IPS-18c (cell line): ENCODE measurements around the gene SNX7.

Source experiments
- H3K4me3 ChIP-seq: 2 replicates; pipeline ENCODE4 v1.7.0; 2013; ENCODE audit warnings: low read depth, mild to moderate bottlenecking, low read length, moderate library complexity; ENCODE audit not compliant: insufficient read depth
- H3K9me3 ChIP-seq: one replicate; pipeline ENCODE4 v1.6.1; 2013; ENCODE audit warnings: mild to moderate bottlenecking, low read length, moderate library complexity; ENCODE audit not compliant: control insufficient read depth, insufficient read depth

SNX7 gene, protein sequence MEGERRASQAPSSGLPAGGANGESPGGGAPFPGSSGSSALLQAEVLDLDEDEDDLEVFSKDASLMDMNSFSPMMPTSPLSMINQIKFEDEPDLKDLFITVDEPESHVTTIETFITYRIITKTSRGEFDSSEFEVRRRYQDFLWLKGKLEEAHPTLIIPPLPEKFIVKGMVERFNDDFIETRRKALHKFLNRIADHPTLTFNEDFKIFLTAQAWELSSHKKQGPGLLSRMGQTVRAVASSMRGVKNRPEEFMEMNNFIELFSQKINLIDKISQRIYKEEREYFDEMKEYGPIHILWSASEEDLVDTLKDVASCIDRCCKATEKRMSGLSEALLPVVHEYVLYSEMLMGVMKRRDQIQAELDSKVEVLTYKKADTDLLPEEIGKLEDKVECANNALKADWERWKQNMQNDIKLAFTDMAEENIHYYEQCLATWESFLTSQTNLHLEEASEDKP

DNA sequence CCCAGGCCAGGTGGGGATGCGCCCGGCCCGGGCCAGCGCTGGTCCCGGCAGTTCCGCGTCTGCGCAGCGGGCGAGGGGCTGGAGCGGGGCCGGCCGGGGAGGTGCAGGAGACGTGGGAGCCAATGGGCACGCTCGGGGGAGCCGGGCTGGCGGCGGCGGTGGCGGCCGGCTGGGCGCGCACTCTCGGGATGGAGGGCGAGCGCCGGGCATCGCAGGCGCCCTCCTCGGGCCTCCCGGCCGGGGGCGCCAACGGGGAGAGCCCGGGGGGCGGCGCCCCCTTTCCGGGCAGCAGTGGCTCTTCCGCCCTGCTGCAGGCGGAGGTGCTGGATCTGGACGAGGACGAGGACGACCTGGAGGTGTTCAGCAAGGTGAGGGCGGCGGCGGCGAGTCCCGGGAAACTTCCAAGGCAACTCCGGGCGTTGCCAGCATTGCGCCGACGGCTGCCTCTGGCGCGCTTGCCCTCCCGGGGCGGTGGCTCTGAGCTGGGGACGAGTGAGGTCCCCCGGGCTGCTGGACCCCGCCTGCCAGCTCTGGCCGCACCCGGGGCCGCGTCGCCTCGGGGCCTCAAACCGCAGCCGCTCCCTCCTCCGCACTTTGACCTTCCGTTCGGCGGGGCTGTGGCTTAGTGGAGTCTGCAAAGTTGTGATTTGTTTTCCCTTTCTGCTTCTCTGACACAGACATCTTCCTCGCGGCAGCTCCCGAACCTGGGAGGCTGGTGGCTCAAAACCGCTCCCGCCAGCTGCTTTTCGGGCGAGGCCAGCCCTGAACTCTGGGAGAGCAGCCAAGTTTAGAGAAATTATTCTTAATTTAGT is at the start of gene SNX7:
Gene SNX7 (plus strand): TSS at position 178 of the 812 bp plus-strand sequence. CDS start 11 bp downstream, at position 189.
- H3K4me3 ChIP-seq: peak within 1 kb of the TSS; percentile 81

DNA sequence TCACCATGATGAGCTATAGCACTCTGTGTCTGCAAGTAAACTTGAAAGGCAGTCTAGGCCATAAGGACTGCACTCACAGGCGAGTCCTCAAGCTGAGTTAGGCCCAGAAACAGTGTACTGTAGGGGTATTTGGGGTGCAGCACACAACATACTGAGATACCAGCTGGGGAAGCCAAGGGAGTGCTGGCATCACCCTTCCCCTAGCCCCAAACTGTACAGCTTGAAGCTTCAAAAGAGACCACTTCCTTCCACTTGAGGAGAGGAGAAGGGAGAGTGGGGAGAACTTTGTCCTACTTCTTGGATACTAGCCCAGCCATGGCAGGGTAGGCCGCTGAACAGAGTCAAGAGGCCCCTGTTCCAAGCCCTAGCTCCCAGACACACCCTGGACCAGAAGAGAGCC is 24.2 kb upstream of the SNX7 start:
- Histone ChIP-seq H3K4me3 (no peak overlapping the region), H3K9me3 (no peaks in the 10 kb centered on the region)

More for the DNA sequence above, at the start of gene SNX7:
- H3K9me3 ChIP-seq: peaks cover 3% of the 10 kb centered on the region

DNA sequence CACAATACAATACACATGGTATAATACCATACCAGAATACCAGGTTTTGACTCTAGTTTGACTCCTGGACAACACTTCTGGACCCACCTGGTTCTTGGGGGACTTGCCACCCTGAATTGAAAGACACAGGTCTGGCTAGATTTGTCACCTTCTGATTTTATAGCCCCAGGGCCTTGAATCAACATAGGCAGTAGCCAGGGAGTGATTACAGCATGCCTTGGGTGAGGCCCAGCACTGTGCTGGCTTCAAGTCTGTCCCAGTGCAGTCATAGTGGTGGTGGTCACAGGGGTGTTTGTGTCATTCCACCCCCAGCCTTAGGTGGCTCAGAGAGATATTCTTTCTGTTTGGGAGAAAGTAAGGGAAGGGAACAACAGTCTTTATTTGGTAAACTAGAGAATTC is 23.3 kb upstream of the SNX7 start:
- H3K4me3 ChIP-seq: no peak overlapping the region
- no peaks in the 10 kb centered on the region for H3K9me3 ChIP-seq

DNA sequence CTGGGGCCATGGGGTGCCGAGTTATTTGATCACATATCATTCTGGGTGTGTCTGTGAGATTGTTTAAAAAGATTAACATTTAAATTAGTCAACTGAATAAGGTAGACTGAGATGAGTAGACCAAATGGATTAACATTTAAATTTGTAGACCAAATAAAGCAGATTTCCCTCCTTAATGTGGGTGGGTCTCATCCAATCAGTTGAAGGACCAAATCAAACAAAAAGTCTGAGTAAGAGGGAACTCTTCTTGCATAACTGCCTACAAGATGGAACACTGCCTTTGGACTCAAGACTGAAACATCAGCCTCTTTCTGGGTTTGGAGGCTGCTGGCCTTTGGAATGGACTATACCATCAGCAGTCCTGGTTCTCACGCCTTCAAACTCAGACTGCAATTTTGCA is 17.0 kb upstream of the SNX7 start:
- Histone ChIP-seq H3K4me3 (no peak overlapping the region), H3K9me3 (no peaks in the 10 kb centered on the region)

DNA sequence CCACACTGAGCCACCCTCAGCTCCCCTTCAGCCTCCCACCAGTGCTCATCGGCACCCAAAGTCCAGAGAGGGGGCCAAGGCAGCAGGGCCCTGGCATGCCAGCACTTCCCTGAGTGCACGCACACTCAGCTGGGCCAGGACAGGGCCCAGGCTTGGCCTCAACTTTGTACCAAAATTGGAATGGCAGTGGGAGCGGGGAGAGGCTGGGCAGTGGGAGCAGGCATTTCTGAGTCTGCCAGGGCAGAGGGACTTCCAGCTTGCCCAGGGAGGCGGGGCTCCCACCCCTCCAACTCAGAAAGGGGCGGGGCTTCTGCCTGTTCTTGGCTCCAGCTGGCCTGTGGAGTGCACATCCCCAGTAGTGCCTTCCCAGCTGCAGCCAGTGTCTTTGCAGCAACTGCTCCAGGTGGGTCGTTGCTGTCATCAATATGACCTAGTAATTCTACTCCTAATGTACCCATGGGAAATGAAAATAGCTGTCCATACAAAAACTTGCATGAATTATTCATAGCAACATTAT is 10.3 kb upstream of the SNX7 start:
- Histone ChIP-seq H3K4me3 (no peak overlapping the region), H3K9me3 (peaks cover 2% of the 10 kb centered on the region)

DNA sequence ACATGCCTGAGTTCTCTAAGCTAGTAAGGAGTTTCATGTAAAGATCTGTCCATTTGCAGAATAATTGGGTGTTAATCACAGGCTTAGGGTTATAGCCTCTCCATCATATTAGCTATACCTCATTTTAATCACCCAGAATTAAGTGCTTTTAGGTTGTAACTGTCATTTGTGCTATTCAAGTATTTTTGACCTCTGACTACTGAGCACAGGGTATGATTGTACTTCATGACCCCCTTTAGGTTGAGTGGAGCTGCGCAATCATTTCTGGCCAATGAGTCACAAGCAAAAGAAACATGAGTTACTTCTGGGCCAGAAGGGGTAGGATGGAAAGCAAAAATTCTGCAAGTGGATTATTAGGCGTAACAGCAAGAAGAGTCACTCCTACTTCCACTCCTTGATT is 8.4 kb upstream of the SNX7 start:
- Histone ChIP-seq H3K4me3 (no peak overlapping the region), H3K9me3 (peaks cover 2% of the 10 kb centered on the region)

DNA sequence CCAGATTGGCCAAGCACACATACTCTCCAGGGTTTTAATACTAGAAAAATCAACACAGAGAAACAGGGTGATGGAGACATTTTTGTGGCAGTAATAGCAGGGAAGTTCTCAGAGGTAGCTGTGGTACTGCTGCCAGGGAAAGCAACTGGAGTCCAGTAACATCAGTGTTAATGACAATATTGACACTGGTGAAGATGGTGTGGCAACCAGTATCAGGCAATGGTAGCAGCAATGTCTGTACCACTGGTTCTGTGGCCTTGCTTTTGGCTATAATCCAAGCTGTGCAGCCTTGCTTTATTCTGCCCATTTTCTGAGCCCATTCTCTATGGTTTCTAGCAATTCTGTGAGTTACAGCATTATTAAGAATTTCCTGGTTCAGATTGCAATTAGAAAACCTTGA is 1.6 kb upstream of the SNX7 start:
- Histone ChIP-seq H3K9me3 (peaks cover 3% of the 10 kb centered on the region), H3K4me3 (no peak overlapping the region)

DNA sequence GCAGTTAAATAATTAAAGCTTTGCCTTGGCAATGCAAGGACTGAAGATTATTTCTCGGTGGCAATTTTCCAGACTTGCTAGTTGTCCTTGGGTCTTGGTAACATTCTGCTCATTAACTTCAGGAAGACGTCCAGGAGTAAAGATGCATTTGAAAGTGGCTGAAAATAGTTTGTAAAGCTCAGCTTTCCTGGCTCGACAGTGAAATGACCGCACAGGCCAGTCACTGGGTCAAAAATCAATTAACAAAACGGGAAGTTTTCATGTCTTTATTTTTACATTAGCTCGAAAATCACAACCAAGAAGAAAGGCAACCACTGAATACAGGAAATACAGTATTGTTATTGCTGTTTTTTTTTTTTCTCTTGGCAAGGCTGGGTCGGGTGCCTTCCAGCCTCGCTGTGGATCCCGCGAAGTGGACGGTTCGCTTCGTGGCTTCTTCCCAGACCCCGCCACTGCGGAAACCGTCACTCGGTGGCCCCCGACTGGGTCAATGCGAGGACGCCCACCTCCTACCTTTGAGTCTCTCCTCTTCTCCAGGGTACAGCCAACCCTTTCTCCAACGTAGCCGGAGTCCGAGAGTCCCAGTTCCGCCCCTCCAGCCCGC is 479 bp upstream of the SNX7 start:
- peak overlapping the region; percentile 81 for H3K4me3 ChIP-seq

DNA sequence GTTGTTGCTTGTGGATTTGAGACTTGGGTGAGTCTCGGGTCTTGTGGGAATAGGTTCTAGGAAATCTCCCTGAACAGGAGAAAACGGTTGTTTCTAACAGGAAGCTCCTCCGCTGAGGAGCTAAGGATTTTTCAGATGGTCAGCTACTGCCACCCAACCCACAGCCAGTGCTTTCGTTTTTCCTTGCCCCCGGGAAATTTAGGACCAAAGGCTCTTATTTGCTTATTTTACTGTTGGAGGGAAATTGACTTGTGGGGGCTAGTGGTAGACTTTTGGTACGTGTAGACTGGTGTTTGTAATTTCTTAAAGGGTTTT is 792 bp downstream of the SNX7 start:
- Histone ChIP-seq H3K4me3 (peak overlapping the region; percentile 81), H3K9me3 (peaks cover 3% of the 10 kb centered on the region)

More for the DNA sequence above, 479 bp upstream of the SNX7 start:
- H3K9me3 ChIP-seq: peaks cover 3% of the 10 kb centered on the region

DNA sequence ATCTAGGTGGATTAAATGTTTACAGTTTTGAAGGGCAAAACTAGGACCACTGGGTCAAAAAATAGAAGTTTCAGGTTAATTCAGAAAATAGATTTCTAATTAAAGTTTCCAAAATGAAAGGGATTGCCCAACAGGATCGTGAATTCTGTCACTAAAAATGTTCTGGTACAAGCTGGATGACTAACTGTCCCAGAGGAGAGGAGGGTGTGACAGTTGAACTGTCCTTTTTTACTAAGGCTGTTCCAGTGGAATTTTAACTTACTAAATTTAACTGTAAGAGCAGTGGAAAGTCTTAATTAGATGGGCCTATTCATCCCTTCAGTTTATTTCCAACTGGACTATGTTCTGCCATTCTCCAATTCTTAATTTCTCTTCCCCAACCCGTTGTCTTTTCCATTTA is 7.2 kb downstream of the SNX7 start:
- H3K4me3 ChIP-seq: no peak overlapping the region
- no peaks in the 10 kb centered on the region for H3K9me3 ChIP-seq

DNA sequence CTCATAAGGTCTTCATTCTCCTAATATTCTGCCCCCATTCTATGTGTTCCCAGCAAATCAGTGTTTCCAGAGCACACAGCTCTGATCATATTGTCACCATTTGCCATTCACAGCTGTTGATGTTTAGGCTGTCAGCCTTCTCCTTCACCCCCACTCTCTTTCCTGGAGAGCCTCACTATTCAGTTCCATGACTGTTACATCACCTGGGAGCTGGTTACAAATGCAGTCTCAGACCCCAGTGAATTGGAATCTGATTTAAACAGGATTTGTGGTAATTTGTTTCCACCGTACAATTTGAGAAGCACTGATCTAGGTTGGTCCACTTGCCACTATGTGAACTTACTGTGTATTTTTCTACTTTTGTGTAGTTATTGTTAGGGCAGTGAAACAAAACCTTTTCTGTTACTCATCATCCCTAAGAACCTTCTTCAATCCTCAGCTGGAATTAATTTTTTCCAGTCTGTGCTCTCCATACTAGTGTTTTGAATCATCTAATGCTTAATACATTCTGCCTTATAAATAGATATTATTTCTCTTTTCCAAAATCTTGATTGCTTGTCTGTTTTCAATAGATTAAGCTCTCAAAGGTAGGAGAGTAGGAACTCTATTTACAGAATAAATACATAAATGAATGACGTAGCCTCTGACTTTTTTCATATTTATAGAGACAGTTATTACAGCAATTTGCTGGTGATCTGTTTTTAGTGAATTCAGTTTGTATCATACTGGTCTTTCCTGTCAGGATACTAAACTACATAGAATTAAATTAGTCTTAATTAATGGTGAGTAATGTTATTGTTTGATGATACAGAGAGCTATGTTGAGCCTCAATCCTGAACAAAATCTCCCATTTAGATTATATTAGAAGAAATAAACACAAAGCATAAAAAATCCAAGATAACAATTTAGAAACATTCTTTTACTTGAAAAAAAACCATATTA is 8.1 kb downstream of the SNX7 start:
- H3K9me3 ChIP-seq: no peaks in the 10 kb centered on the region
- H3K4me3 ChIP-seq: no peak overlapping the region

DNA sequence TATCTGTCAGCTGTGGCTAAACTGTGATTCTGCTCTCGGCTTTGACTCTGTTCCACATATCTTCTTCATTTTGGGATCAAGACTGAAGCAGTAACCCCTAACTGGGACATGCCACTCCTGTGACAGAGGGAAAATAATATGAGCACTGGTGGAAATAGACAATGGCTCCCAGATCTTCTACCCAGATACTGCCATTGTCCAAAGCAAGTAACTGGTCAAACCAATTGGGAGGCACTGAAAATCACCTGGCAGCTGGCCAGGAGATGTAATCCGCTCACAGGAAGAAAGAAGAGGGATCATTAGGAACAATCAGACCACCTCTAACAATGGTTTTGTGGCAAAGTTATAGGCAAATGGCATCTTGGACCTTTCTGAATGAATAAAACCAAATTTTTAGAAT is 10.7 kb downstream of the SNX7 start:
- Histone ChIP-seq H3K9me3 (no peaks in the 10 kb centered on the region), H3K4me3 (no peak overlapping the region)

DNA sequence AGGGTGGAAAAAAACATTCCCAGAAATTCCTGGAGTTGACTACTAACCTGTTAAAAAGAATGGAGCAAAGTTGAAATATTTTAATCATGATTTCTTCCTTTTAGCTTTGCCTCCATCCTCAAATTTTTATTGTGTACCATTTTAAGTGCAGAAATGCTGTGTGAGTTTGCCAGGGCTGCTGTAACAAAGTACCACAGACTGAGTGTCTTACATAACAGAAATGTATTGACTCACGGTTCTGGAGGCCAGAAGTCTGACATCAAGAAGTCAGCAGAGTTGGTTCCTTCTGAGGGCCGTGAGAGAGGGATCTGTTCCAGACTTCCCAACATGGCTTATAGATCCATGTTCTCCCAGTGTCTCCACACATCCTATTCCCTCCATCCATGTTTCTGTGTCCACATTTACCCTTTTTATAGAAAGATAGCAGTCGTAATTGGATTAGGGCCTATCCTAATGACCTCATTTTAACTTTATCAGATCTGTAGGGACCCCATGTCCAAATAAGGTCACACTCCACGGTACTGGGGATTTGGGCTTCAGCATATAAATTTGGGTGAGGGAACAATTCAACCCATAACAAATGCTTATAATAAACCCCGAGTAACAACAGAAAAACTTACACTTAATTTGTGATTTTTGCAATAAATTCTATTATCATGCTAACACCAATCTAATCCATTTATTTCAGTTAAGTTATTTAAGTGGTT is 12.7 kb downstream of the SNX7 start:
- no peak overlapping the region for H3K4me3 ChIP-seq
- no peaks in the 10 kb centered on the region for H3K9me3 ChIP-seq

DNA sequence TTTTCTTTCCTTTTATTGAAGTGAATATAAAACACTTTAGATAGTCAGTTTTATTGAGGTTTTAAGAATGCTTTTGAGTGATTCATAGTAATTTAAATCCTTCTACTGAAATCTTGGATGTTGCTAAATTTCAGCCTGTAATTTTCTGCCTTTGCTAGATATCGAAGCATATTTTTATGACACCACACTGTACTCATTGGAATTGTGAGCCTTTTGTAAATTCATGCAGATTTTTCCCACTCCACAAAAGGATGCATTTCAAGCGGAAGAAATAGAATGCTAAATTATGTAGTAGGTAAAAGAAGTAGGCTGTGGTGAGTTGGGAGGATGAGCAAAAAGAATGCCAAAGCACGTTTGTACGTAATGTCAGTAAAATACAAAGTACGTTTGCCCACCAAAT is 13.8 kb downstream of the SNX7 start:
- Histone ChIP-seq H3K4me3 (no peak overlapping the region), H3K9me3 (no peaks in the 10 kb centered on the region)

DNA sequence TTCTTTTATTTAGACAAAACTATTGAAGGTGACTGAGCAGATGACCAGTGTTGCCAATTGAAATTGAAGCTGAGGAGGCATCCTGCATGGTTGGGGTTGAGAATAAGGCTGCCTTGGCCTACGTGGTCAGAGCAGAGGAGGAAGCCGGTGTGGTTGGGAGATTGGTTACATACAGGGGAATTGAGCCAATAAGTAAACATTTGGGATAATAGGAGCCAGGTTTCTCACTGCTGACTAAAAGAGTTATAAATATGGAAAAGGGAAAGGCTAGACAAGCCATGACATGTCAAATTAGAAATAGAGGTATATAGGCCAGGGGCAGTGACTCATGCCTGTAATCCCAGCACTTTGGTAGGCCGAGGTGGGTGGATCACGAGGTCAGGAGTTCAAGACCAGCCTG is 15.8 kb downstream of the SNX7 start:
- H3K9me3 ChIP-seq: no peaks in the 10 kb centered on the region

DNA sequence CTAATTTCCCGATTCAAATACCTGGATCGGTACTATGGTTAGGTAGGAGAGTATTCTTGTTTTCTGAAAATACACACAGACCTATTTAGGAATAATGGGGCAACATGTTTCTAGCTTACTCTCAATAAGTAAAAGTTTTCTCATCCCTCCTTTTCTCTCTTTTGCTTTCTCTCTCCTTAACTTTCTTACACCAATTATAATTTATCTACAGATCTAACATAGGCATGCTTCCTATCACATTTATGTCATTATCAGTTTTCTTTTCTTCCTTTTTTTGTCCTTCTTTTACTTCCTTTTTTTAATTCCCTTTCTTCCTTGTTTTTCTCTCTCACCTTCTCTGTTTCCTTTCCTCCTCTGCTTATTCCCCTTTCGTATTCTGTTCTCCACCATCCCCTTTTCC is 20.3 kb downstream of the SNX7 start:
- Histone ChIP-seq H3K9me3 (no peaks in the 10 kb centered on the region), H3K4me3 (no peak overlapping the region)

More for the DNA sequence above, 15.8 kb downstream of the SNX7 start:
- H3K4me3 ChIP-seq: no peak overlapping the region
